ENCODE data around the gene GNRH2.
"Not testable (repeated sequence)": the region's sequence is repeated elsewhere in the genome, so short reads cannot be mapped to it uniquely, and the experiment has no call there.

The GNRH2 gene

GRCh38 chr20:3043322-3043721, at the start of gene GNRH2:
GNRH2 (plus strand) TSS chr20:3043622; CDS start chr20:3044415, 793 bp downstream.
- no peak for TF ChIP-seq POLR2A (IDR thresholded peaks at IDR 0.05; ENCODE audit: low read depth, low read length)
- DNase-seq (ENCODE audit: insufficient read length, low spot score) = no peak
- no peak for FAIRE-seq

GRCh38 chr20:2995796-2996195, 47.6 kb upstream of the GNRH2 start:
- DNase-seq (ENCODE audit: insufficient read length, low spot score) (no peak), FAIRE-seq (no peak)
- no peak for TF ChIP-seq POLR2A (IDR thresholded peaks at IDR 0.05; ENCODE audit: low read depth, low read length)

GRCh38 chr20:2998728-2999127, 44.7 kb upstream of the GNRH2 start:
- FAIRE-seq (no peak), DNase-seq (ENCODE audit: insufficient read length, low spot score) (no peak)
- TF ChIP-seq POLR2A (IDR thresholded peaks at IDR 0.05; ENCODE audit: low read depth, low read length) = no peak

GRCh38 chr20:3000852-3001523, 42.4 kb upstream of the GNRH2 start:
- FAIRE-seq = peak; percentile 73
- DNase-seq (ENCODE audit: insufficient read length, low spot score) = no peak
- no peak for TF ChIP-seq POLR2A (IDR thresholded peaks at IDR 0.05; ENCODE audit: low read depth, low read length)

GRCh38 chr20:3003416-3003815, 40.0 kb upstream of the GNRH2 start:
- FAIRE-seq = no peak
- TF ChIP-seq POLR2A (IDR thresholded peaks at IDR 0.05; ENCODE audit: low read depth, low read length) = no peak

GRCh38 chr20:3010985-3011723, 32.3 kb upstream of the GNRH2 start:
- peak; percentile 68 for DNase-seq (ENCODE audit: insufficient read length, low spot score)
- peak; percentile 62 for FAIRE-seq
- TF ChIP-seq POLR2A (IDR thresholded peaks at IDR 0.05; ENCODE audit: low read depth, low read length) = no peak

More at GRCh38 chr20:3003416-3003815, 40.0 kb upstream of the GNRH2 start:
- no peak for DNase-seq (ENCODE audit: insufficient read length, low spot score)

GRCh38 chr20:3011752-3012151, 31.7 kb upstream of the GNRH2 start:
- DNase-seq (ENCODE audit: insufficient read length, low spot score) = no peak
- FAIRE-seq = no peak
- no peak for TF ChIP-seq POLR2A (IDR thresholded peaks at IDR 0.05; ENCODE audit: low read depth, low read length)

- DNase-seq (ENCODE audit: insufficient read length, low spot score) (no peak), FAIRE-seq (no peak)
- TF ChIP-seq POLR2A (IDR thresholded peaks at IDR 0.05; ENCODE audit: low read depth, low read length) = no peak
Measured at GRCh38 chr20:3013771-3014170, 29.7 kb upstream of the GNRH2 start.

GRCh38 chr20:3014179-3014578, 29.2 kb upstream of the GNRH2 start:
- DNase-seq (ENCODE audit: insufficient read length, low spot score) (no peak), FAIRE-seq (no peak)
- TF ChIP-seq POLR2A (IDR thresholded peaks at IDR 0.05; ENCODE audit: low read depth, low read length) = no peak

- no peak for TF ChIP-seq POLR2A (IDR thresholded peaks at IDR 0.05; ENCODE audit: low read depth, low read length)
- DNase-seq (ENCODE audit: insufficient read length, low spot score) = no peak
- FAIRE-seq = no peak
Measured at GRCh38 chr20:3014662-3015061, 28.8 kb upstream of the GNRH2 start.

- FAIRE-seq; DNase-seq (ENCODE audit: insufficient read length, low spot score): not testable (repeated sequence)
Measured at GRCh38 chr20:3015302-3015701, 28.1 kb upstream of the GNRH2 start.

GRCh38 chr20:3021327-3021726, 22.1 kb upstream of the GNRH2 start:
- DNase-seq (ENCODE audit: insufficient read length, low spot score) (no peak), FAIRE-seq (no peak)
- TF ChIP-seq POLR2A (IDR thresholded peaks at IDR 0.05; ENCODE audit: low read depth, low read length) = no peak

- TF ChIP-seq POLR2A (IDR thresholded peaks at IDR 0.05; ENCODE audit: low read depth, low read length) = no peak
- no peak for DNase-seq (ENCODE audit: insufficient read length, low spot score)
- no peak for FAIRE-seq
Measured at GRCh38 chr20:3021777-3022176, 21.6 kb upstream of the GNRH2 start.

GRCh38 chr20:3022559-3023490, 20.6 kb upstream of the GNRH2 start:
- DNase-seq (ENCODE audit: insufficient read length, low spot score); FAIRE-seq: not testable (repeated sequence)
